ENCODE results near the gene MAGI1. TPM values are rescaled to one million over a fixed set of nuclear protein-coding genes. Genes with fewer than 3 reads are reported as not detected.

MAGI1 gene
- polyA plus RNA-seq, 3 donors: not detected

- Histone ChIP-seq H3K36me3 (replicated peaks in 1 of 2; ENCODE audit: control insufficient read depth in 1 of 2, insufficient read depth in 2 of 2, low read length in 2 of 2) (no peaks in the 10 kb centered on the region), H4K20me1 (ENCODE audit: insufficient read depth, low read length) (no peaks in the 10 kb centered on the region), H3K27me3 (ENCODE audit: control insufficient read depth in 2 of 2, insufficient read depth in 2 of 2, low read length in 2 of 2) (no peaks in the 10 kb centered on the region), H2AFZ (ENCODE audit: insufficient read depth, low read depth, low read length, poor library complexity, severe bottlenecking) (no peak overlapping the region), H3K9me3 (replicated peaks in 1 of 2; ENCODE audit: control insufficient read depth in 1 of 2, insufficient read depth in 1 of 2, low read length in 2 of 2) (peaks cover 0 to 4% of the 10 kb centered on the region in 2 donors), H3K79me2 (ENCODE audit: insufficient read depth, low read length) (no peaks in the 10 kb centered on the region), H3K4me3 (replicated peaks in 1 of 3; ENCODE audit: low read depth in 2 of 3, low read length in 3 of 3) (no peak overlapping the region), H3K4me2 (replicated peaks; ENCODE audit: extremely low read depth, low read length, poor library complexity, severe bottlenecking) (no peak overlapping the region), H3K27ac (ENCODE audit: low read depth in 1 of 2, low read length in 2 of 2) (no peak overlapping the region), H3K4me1 (ENCODE audit: control insufficient read depth in 1 of 2, insufficient read depth in 2 of 2, low read length in 2 of 2) (no peaks in the 10 kb centered on the region), H3K9ac (ENCODE audit: insufficient read depth, low read length, poor library complexity, severe bottlenecking) (no peak overlapping the region)
- no peak for DNase-seq
- H3K9me3 Mint-ChIP-seq: peaks cover 0 to 9% (median 6%) of the 10 kb centered on the region in 7 donors
- no CpG with 5 or more reads among the region's 2 CpGs for WGBS (ENCODE audit: insufficient coverage)
- H3K4me1 Mint-ChIP-seq: no peaks in the 10 kb centered on the region
- H3K27ac Mint-ChIP-seq: no peak overlapping the region
- no peak overlapping the region for H3K4me3 Mint-ChIP-seq
- H3K27me3 Mint-ChIP-seq (ENCODE audit: low read depth in 3 of 3): peaks cover 0 to 2% (median 0%) of the 10 kb centered on the region in 3 donors
- no peak for TF ChIP-seq CTCF (IDR thresholded peaks at IDR 0.05)
- intact Hi-C loops (cut with micrococcal nuclease): no loop called here
- no peaks in the 10 kb centered on the region for H3K36me3 Mint-ChIP-seq
Observed at GRCh38 chr3:65650247-65650646, 388.5 kb downstream of the MAGI1 start.

- H3K9ac ChIP-seq (ENCODE audit: insufficient read depth, low read length, poor library complexity, severe bottlenecking): no peak overlapping the region
- no peak overlapping the region for H2AFZ ChIP-seq (ENCODE audit: insufficient read depth, low read depth, low read length, poor library complexity, severe bottlenecking)
- no CpG with 5 or more reads among the region's 1 CpG for WGBS (ENCODE audit: insufficient coverage)
- no peak overlapping the region for H3K4me2 ChIP-seq (replicated peaks; ENCODE audit: extremely low read depth, low read length, poor library complexity, severe bottlenecking)
- intact Hi-C loops (cut with micrococcal nuclease): no loop called here
- H3K79me2 ChIP-seq (ENCODE audit: insufficient read depth, low read length): no peaks in the 10 kb centered on the region
- Mint-ChIP-seq H3K4me3 (no peak overlapping the region), H3K9me3 (peaks cover 0 to 14% (median 9%) of the 10 kb centered on the region in 7 donors), H3K36me3 (no peaks in the 10 kb centered on the region), H3K27ac (peak overlapping the region in 1 of 7 donors; percentile 7), H3K27me3 (ENCODE audit: low read depth in 3 of 3) (no peaks in the 10 kb centered on the region), H3K4me1 (no peaks in the 10 kb centered on the region)
- no peaks in the 10 kb centered on the region for H3K4me1 ChIP-seq (ENCODE audit: control insufficient read depth in 1 of 2, insufficient read depth in 2 of 2, low read length in 2 of 2)
- H3K36me3 ChIP-seq (replicated peaks in 1 of 2; ENCODE audit: control insufficient read depth in 1 of 2, insufficient read depth in 2 of 2, low read length in 2 of 2): no peaks in the 10 kb centered on the region
- no peak for DNase-seq
- no peaks in the 10 kb centered on the region for H4K20me1 ChIP-seq (ENCODE audit: insufficient read depth, low read length)
- H3K27ac ChIP-seq (ENCODE audit: low read depth in 1 of 2, low read length in 2 of 2): no peak overlapping the region
- H3K4me3 ChIP-seq (replicated peaks in 1 of 3; ENCODE audit: low read depth in 2 of 3, low read length in 3 of 3): no peak overlapping the region
- peaks cover 0 to 4% of the 10 kb centered on the region in 2 donors for H3K9me3 ChIP-seq (replicated peaks in 1 of 2; ENCODE audit: control insufficient read depth in 1 of 2, insufficient read depth in 1 of 2, low read length in 2 of 2)
- TF ChIP-seq CTCF (IDR thresholded peaks at IDR 0.05): no peak
- no peaks in the 10 kb centered on the region for H3K27me3 ChIP-seq (ENCODE audit: control insufficient read depth in 2 of 2, insufficient read depth in 2 of 2, low read length in 2 of 2)
Observed at GRCh38 chr3:65647369-65647768, 391.3 kb downstream of the MAGI1 start.

Data from CD14-positive monocyte (primary cell).